ENCODE data around the gene GUCY2F.

The GUCY2F gene

DNA sequence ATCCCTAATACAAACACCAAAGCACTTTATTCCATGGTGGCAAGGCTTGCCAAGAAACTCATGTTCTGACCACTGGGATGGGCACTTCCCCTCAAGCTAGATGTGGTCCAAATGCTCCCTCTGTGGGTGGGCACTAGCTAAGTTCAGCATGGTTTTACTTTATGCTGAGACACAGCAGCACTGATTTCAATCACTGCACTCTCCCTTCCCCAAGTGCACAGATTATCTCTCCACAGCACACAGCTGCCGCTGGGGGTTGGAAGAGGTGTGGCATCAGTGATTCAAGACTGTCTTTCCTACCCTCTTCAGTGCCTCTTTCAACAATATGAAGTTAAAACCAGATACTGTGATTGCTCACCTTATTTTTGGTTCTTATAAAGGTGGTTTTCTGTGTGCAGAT, 16.5 kb upstream of the GUCY2F start:
- DNase-seq (ENCODE audit: low read depth) = no peak
- TF ChIP-seq POLR2A (IDR thresholded peaks at IDR 0.05; ENCODE audit: extremely low read depth, insufficient read length) (no peak), MYC (IDR thresholded peaks at IDR 0.05; ENCODE audit: low read depth, low read length) (no peak)
- TF ChIP-seq, protein P1, sequence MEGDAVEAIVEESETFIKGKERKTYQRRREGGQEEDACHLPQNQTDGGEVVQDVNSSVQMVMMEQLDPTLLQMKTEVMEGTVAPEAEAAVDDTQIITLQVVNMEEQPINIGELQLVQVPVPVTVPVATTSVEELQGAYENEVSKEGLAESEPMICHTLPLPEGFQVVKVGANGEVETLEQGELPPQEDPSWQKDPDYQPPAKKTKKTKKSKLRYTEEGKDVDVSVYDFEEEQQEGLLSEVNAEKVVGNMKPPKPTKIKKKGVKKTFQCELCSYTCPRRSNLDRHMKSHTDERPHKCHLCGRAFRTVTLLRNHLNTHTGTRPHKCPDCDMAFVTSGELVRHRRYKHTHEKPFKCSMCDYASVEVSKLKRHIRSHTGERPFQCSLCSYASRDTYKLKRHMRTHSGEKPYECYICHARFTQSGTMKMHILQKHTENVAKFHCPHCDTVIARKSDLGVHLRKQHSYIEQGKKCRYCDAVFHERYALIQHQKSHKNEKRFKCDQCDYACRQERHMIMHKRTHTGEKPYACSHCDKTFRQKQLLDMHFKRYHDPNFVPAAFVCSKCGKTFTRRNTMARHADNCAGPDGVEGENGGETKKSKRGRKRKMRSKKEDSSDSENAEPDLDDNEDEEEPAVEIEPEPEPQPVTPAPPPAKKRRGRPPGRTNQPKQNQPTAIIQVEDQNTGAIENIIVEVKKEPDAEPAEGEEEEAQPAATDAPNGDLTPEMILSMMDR (IDR thresholded peaks at IDR 0.05; ENCODE audit: low read depth, low read length) = no peak
- TF ChIP-seq, protein P2, sequence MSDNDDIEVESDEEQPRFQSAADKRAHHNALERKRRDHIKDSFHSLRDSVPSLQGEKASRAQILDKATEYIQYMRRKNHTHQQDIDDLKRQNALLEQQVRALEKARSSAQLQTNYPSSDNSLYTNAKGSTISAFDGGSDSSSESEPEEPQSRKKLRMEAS (IDR thresholded peaks at IDR 0.05; ENCODE audit: low read depth, low read length) = no peak
- H3K4me3 ChIP-seq (ENCODE audit: low read depth, low read length) = no peak overlapping the region

DNA sequence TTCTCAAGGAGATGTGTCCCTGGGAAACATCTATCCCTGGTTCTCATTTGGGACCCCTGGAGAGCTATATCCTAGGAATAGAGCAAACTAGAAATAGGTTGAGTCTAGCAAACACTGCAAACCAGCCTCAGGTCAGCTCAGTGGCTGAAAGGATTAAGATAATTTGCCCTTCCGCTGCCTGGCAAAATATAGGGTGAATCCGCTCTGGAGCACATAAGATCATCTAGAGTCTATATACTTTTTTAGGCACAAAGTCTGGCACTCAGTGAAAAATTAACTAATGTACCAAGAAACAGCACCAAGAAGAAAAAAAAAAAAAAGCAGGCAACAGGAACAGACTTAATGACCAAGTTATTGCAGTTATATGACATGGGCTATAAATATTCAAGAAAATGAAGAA, 7.3 kb upstream of the GUCY2F start:
- TF ChIP-seq POLR2A (IDR thresholded peaks at IDR 0.05; ENCODE audit: extremely low read depth, insufficient read length) (no peak), MYC (IDR thresholded peaks at IDR 0.05; ENCODE audit: low read depth, low read length) (no peak)
- TF ChIP-seq, protein P2 (IDR thresholded peaks at IDR 0.05; ENCODE audit: low read depth, low read length) = no peak
- TF ChIP-seq, protein P1 (IDR thresholded peaks at IDR 0.05; ENCODE audit: low read depth, low read length) = no peak
- DNase-seq (ENCODE audit: low read depth) = no peak
- H3K4me3 ChIP-seq (ENCODE audit: low read depth, low read length) = no peak overlapping the region

DNA sequence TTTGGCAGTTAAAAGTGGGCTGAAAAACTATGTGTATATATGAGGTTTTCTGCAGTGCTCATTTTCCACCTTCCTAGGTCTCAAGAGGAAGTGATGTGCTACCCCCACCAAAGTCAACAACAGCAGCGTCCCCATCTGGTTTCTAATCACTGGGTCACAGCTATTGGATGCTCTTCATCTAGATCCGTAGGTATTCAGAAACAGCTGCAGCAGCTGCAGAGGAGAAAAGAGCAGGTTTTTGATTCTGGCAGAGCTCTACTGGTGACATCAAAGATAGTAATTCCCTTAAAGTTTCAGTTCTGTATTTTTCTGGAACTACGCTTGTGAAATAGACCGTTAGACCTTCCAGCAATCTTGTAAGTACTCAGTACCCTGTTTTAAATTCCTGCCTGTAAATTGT, 5.8 kb upstream of the GUCY2F start:
- TF ChIP-seq, protein P2 (IDR thresholded peaks at IDR 0.05; ENCODE audit: low read depth, low read length) = no peak
- TF ChIP-seq MYC (IDR thresholded peaks at IDR 0.05; ENCODE audit: low read depth, low read length) (no peak), POLR2A (IDR thresholded peaks at IDR 0.05; ENCODE audit: extremely low read depth, insufficient read length) (no peak)
- TF ChIP-seq, protein P1 (IDR thresholded peaks at IDR 0.05; ENCODE audit: low read depth, low read length) = no peak
- no peak overlapping the region for H3K4me3 ChIP-seq (ENCODE audit: low read depth, low read length)
- peak; percentile 36 for DNase-seq (ENCODE audit: low read depth)

DNA sequence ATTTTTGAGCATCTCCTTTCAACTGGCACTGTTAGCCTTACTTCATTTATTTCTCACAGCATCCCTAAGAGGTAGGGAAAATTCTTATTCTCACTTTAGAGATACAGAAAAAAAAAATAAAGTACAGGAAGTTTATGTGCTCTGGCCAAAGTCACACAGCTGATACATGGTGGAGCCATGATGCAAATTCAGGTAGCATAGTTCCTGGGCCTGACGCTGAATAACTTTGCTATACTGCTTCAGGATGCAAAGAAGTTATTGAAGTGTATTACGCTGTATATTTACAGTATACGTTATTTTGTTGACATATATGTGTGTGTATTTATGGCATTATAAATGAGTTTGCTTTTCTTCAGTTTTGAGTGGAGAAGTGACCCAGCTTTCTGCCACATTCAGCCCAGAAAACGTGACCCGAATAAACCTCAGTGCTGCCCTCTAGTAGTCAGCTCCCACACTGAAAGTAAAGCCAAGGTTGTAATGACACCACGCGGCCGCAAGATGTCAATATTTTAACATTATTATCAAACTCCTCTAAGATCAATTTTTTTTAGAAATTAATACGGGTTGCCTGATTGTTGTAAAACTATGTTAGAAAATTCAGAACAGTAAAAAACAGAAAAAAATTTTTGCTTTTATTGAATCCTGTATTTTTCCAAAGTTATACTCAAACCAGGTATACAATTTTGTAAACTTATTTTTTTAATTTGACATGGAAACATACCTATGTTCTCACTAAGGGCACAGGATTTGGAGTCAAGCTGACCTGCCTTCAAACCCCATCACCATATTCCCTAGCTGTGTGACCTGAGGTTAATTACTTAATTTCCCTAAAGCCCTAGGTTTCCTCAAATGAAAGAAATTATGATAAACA, 3.8 kb upstream of the GUCY2F start:
- peak; percentile 72 for DNase-seq (ENCODE audit: low read depth)
- TF ChIP-seq, protein P1 (IDR thresholded peaks at IDR 0.05; ENCODE audit: low read depth, low read length) = peak; percentile 75
- TF ChIP-seq MYC (IDR thresholded peaks at IDR 0.05; ENCODE audit: low read depth, low read length) (peak; percentile 38; the same call in 1 of the 2 replicates), POLR2A (IDR thresholded peaks at IDR 0.05; ENCODE audit: extremely low read depth, insufficient read length) (no peak)
- TF ChIP-seq, protein P2 (IDR thresholded peaks at IDR 0.05; ENCODE audit: low read depth, low read length) = peak; percentile 61; the same call in 1 of the 2 replicates
- H3K4me3 ChIP-seq (ENCODE audit: low read depth, low read length) = no peak overlapping the region

DNA sequence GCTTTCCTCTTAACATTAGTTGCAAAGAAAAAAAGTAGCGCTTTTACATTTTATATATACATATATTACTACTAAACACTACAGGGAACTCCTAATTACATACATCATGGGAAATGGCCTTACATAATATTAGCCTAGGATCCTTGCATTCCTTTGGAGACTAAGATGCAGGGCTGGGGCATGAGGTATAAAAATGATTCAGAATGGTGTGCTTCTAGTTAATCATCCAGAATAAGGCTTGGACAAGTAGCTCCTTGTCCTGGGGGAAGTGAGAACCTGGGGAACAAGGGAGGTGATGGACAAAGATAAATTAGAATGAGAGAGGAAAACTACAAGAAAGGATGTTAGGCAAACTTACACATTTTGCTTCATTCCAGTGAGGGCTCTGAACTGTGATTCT, 3.0 kb upstream of the GUCY2F start:
- DNase-seq (ENCODE audit: low read depth) = no peak
- H3K4me3 ChIP-seq (ENCODE audit: low read depth, low read length) = no peak overlapping the region
- TF ChIP-seq, protein P2 (IDR thresholded peaks at IDR 0.05; ENCODE audit: low read depth, low read length) = no peak
- TF ChIP-seq MYC (IDR thresholded peaks at IDR 0.05; ENCODE audit: low read depth, low read length) (no peak), POLR2A (IDR thresholded peaks at IDR 0.05; ENCODE audit: extremely low read depth, insufficient read length) (no peak)
- TF ChIP-seq, protein P1 (IDR thresholded peaks at IDR 0.05; ENCODE audit: low read depth, low read length) = no peak

Measured in NB4 (cell line).